ENCODE data around the gene MCF2L.

MCF2L gene

DNA sequence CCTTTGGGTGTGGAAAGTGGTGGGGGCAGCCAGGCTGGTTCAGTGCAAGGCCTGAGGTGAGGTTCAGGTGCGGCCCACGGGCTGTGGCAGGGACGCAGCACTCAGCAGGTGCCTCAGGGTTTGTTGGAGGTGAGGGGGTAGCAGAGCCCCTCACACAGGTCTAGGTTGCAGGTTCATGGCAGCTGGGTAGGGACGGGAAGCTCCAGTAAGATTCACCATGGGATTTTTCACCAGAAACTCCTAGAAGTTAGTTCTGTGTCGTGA is 14.0 kb downstream of the MCF2L start:
- DNase-seq, result no peak

DNA sequence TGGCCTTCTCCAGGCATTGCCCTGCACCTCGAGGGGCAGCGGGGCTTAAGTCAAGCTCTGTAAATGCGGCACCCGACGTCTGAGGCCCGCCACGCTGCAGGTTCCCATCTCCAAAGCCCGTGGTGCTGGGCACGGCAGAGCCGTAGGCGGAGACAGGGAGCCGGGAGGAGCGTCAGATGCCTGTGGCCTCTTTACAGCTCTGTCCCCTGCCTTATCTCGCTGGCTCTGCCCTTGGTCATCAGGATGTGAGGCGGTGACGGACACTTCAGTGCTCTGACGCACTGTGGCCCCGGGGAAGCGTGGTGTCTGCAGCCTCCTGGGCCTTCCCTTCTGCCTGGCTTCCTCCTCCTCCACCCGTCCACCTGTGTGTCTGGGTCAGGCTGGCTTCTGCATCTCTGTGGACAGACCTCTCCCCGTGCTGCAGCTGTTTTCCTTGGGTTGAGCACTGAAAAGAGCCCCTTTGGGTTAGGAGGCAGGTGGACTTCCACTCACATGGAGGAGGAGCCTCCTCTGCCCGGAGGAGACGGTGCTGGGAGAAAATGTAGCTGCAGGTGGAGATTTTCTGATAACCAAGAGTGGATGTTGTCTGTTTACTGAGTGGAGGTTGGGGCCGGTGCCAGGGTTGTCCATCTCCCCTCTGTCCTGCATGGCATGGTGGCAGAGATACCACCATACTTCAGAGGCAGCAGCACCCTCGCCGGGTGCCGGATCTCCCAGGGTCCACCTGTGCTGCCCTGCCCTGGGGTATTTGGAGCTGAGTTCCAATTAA is 14.6 kb downstream of the MCF2L start:
- no peak for DNase-seq

DNA sequence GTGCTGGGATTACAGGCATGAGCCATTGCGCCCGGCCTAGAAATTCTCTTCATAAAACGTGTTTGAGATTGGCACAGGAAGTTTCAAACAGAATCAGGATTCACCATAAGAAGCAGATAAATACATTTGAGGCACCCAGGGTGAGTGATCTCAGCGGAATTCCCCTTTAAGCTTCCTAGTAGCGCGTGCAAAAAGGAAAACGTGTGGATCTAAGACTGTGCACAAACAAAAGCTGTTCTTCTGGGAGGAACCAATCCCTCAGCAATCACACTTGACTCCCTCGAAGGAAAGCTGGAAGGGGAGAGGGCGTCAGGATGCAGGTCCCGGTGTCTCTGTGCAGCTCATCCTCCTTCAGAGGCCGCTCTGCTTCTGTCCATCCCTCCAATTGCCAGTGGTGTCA is 15.5 kb downstream of the MCF2L start:
- DNase-seq, result no peak

DNA sequence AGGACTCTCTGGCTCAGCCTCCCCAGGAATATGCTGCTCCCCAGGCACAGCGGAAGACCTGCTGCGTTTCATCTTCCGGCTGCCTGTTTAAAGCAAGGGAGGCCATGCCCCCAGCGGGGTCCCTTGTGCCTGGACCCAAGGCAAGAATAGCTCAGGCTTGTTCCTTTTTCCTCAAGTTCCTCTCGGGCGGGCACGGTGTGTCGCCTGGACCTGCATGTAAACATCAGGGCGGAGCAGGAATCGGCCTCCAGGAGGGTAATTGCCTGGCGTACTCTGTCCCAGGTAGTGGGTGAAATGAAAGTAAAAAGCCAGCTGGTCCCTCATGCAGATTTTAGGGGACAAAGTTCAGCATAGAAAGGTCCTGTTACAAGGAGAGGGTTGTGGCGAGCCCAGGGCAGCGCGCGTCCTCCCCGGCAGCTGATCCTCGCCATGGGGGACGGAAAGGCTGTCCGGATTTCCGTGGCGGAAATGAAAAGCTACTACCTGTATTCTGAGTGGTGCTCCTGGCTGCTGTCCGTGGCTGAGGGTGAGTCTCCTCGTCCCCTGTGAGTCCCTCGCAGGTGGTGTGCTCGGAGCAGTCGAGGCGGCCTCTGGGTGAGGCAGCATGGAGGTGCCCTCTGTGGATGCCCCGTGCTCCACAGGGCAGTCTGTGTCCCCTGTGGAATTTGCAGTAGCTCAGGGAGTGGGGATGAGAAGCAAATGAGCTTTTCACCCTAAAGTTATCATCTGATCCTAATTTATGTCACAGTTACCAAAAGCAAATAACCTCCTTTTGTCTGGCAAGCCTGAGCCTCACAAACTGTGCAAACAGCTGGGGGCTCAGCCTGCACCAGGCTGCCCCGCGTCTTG is 16.2 kb downstream of the MCF2L start:
- DNase-seq, result no peak

DNA sequence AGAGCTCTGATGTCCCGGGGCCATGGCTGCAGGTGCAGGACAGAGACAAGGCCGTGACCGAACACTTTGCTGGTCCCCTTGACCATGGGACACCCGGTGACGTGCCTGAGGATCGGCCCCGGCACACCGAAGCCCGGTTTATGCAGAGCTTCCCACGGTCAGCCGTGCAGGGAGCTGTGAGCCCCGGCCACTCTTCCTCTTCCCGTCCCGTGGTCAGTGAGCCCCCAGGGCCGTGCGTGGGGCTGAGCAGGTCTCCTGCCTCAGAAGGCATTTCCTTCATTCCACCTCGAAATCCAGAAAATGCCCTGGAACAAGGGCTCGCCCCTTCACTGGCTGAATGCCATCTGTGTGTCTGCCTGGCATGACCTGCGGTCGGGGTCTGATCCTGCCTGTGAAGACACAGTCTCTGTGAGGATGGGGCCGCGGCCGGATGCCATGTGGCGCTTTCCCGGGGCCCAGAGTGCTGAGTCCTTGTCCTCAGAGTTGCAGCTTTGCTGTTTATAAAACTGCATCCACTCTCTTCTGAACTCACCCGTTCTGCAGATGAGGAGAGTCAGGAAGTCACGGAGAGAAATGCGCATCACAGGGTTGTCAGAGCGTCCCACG is 16.9 kb downstream of the MCF2L start:
- DNase-seq, result no peak

DNA sequence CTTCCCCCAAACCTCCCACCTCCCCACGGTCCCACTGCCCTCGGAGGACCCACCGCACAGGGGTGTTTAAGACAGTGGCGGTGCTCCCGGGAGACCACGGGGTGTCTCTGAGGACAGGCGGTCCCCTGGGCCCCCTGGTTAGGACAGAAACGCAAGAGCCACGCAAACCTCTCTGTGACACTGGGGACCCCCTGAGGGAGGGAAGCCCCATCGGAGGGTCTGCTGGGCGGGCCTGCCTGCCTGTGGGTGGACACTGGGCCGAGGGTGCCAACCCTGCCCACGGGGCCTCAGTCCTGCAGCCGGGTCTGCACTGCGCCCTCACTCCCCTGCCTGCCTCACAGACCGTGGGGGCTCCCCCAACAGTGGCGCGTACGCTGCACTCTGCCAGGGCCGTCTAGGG is 17.5 kb downstream of the MCF2L start:
- DNase-seq, result no peak

DNA sequence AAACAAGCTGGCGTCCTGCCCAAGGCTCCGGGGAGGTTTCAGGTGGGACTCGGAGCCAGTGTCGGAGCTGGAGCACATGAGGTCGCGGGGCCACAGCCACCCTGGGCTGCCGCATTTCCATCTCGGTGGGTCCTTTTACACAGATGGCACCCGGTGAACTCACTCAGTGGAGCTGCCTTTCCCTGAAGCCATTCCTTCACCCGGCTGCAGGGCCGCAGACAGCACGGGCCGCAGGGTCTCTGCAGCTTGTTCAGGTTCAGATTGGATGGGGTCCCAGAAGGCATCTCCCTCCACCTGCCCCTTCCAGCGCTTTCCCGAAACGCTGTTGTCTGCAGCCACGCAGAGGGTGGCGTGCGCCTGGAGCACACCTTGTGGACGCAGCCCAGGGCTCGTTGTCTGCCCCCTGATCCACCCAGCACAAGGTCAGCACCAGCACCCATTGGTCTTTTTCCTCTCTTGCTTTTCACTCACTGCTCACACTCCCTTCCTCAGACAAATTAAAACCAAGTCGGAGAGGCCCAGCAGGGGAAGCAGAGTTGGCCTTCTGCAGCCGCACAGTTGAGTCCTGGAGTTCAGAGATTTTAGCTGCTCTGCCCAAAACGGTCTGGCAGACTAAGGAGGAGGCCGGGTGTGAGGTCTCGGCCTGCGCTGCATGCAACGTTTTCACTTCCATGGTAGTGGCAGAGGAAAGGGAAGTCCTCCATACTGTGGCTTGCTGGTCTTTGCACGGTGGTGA is 18.1 kb downstream of the MCF2L start:
- no peak for DNase-seq

DNA sequence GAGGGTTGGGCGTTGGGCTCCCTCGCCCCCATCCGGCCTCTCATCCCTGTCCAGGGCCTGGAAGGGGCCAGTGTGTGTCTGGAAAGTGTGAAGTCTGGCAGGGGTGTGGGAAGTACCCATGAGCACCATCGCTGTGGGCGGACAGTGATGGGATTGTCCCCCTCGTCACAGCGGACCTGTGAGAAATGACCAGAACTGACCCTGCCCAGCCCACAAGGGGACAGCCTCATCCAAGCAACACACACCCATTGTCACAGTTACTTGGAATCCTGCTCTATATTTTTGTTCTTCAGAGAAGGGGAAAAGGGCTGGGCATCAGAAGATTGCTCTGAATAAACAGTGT is 18.6 kb downstream of the MCF2L start:
- no peak for DNase-seq

DNA sequence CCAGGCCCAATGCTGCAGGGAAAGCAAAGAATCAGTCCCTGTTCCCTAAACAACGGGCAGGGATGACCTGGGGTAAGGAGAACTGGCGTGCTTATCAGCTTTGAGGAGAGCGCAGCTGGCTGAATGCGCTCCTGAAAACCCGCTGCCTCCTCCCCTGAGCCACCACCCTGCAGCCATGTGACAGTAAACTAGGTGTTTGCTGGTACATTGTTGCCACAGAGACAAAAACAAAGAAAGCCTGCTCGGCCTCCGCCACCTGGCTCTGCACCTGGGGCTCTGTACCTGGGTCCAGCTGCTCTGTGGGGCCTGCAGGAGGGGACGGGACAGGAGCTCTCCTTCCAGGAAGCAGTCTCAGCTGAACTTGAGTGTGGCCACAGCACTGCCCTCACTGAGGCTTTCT is 21.8 kb downstream of the MCF2L start:
- no peak for DNase-seq

DNA sequence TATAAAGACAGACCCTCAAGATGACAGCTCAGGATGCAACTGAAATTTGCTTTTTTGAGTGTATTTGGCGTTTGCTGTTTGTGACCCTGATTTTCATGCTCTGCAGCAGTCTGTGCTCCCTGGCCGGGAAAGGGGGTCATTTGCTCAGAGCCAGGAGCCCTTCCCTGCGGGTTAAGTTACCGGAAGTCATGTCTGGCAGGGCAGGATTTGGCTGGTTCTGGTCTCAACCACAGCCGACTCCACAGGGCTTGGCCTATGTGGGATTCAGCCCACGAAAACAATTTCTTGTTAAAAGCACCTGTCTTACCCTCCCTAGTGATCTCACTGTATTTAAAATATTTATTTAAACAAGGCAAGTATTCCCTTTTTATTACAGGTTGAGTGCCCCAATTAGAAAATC is 22.6 kb downstream of the MCF2L start:
- DNase-seq, result no peak

DNA sequence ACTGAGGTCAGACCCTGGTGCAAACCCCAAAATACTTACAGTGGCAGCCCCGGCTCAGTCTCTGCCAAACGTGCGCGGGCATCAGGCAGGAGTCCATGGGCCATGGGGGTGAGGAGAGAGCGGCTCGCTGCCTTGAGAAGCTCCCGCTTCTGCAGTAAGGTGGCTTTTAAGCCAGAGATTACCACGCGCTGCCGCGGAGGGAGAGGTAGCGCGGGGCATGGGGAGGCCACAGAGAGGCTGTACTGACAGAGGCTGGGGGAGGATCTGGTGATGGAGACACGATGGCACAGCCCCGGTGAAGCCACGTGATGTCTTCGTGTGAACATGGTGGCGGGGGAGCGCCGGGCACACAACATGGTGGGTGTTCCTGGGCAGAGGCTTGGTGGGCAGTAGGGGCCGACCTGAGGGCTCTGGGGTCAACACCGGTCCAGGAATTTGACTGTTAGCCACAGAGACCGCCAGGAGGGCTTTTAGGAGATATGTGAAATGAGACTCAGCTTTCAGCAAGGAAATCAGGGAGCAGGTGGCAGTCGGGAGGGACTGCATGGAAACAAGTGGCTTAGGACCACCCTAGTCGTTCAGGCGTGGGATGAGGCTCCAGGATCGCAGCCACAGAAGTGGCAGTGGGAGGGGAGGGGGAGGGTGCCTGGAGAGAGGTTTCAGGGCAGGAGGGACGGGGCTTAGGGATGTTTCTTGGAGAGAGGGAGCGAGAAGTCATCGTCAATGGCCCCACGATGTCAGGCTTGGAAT is 24.1 kb downstream of the MCF2L start:
- DNase-seq, result no peak

DNA sequence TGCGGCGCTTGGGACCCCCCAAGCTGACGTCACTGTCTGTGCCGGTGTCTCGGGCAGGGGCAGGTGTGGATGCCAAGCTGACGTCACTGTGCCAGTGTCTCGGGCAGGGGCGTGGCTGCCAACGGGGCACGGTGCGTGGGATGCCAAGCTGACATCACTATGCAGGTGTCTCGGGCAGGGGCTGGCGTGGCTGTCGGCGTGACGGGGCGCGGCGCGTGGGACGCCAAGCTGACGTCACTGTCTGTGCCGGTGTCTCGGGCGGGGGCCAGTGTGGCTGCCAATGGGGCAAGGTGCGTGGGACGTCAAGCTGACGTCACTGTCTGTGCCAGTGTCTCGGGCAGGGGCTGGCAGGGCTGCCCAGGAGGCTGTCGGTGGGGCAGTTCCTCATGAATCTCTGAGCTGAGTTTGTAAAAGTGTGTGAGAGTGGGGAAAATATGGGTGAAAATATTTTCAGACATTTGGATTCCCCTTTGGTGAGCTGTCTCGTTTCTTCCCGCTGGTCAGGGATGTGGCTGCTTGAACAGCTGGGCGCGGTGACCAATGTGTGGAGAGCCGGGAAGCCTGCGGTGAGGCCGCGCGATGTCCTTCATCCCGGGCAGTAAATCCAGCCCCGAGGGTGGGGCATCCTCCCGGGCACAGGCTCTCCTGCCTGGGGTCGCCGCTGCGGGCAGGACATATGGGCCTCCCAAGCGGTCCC is 25.2 kb downstream of the MCF2L start:
- no peak for DNase-seq

DNA sequence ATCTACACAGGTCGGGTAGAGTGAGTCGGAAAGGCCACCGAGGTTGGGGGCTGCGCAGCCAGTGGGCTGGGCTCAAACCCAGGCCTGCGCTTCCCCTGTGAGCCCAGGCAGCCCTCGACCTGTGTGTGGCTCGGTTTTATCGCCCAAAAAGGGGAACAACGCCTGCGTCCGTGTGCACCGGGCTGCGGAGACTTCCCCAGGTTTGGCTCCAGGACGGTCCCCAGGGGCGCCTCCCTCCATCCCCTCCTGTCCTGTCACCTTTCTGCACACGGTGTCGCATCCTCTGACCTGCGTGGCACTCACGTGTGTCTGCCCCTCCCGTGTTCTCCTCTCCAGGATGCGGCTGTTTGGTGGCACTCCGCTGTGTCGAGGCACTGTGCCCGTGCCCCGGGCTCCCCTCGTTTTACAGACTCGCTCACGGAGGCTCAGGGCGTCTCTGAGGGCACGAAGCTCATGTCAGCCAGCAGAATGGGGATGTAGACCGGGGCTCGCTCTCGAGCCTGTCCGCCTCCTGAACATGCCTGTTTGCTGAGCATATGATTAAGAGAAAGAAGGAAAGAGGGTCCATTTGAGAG is 25.9 kb downstream of the MCF2L start:
- no peak for DNase-seq

DNA sequence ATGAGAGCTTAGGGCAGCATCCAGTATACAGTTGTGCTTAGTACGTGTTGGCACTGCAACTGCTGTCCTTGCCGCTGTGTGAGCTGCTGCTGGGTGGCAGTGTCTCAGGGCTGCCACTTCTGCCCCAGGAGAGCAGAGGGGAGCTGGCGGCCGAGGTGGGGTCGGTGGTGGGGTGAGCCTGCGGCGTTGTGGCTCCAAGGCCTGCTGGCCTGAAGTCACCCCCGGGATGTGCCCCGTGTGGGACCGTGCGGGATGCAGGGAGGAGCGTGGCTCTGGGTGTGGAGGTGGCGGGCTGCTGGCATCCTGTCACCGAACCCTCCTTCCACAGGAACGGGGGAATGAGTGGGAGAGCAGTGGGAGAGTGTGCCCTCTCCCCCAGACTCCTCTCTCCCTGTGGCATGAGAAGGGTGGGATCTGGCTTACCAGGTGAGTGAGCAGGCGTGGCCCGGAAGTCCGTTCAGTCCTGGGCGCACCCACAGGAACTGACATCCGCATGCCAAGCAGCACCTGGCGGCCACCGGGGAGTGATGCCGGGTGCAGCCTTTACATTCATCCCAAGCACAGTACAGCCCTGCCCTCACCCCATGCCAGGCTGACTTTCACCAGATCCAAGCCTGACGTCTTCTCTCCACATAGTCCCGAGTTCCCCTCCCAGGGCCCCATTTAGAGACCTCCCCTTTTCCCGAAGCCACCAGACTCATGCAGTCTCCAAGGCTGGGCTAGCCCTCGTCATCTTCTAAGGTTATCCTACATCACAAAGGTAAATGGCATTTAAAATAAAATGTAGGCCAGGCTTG is 26.6 kb downstream of the MCF2L start:
- DNase-seq, result no peak

DNA sequence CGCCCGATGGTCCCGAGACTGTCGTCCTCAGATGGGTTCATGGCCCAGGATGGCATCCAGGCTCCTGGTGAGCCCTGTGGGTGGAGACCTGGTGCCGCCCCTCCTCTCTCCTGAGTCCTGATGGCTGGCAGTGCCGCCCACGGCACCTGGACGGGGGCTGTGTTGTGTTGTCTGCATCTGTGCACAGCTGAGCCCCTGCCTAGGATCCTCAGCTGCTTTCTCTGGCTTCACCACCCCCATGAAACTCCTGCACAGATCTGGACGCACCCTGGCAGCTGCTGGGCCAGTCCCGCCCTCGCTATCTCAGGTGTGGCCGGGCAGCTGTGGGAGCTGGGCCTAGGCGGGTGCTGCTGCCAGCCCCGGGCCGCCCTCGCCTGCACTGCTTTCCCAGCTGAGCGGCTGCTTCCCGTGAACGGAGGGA is 27.7 kb downstream of the MCF2L start:
- DNase-seq, result no peak

DNA sequence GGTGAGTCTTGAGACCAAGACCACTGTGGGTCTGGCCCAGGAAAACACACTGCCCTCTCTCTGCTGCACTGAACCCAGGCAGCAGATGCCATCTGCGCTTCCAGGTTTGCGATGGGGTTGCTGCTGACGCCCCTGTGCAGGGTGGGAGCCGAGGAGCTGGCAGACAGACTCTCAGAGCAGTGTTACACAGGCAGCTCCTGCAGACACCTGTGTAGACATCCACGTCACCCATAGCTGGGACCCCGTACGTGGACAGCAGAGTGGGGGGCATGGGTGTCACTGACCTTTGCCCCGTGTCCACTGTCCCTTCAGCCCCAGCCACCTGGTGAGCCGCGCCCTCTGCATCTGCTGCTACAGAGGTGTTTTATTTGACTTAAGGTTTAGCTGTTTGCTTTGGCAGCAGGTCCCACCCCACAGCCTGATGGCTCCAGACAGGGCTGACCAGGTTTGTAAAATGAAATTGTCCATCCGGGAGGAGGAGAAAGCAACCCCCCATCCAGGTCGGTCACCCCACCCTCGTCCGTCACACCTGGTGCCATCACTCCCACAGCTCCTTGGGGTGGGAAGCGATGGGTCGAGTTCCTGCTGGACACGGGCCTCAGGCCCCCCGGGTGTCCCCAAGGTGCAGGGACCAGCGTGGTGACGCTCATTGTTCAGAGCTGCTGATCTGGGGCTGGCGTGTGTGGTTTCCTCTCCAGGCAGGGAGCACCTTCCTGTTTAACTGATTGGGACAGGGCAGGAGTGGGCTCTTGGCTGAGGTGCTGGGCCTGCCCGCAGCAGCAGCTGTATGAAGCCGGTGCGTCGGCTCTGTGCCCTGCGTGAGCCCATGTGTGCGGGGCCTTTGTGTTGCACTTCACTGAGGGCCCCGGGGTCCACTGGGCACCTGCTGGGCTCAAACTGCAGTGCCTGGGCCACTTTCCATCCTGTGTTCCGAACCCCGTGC is 28.4 kb downstream of the MCF2L start:
- no peak for DNase-seq

DNA sequence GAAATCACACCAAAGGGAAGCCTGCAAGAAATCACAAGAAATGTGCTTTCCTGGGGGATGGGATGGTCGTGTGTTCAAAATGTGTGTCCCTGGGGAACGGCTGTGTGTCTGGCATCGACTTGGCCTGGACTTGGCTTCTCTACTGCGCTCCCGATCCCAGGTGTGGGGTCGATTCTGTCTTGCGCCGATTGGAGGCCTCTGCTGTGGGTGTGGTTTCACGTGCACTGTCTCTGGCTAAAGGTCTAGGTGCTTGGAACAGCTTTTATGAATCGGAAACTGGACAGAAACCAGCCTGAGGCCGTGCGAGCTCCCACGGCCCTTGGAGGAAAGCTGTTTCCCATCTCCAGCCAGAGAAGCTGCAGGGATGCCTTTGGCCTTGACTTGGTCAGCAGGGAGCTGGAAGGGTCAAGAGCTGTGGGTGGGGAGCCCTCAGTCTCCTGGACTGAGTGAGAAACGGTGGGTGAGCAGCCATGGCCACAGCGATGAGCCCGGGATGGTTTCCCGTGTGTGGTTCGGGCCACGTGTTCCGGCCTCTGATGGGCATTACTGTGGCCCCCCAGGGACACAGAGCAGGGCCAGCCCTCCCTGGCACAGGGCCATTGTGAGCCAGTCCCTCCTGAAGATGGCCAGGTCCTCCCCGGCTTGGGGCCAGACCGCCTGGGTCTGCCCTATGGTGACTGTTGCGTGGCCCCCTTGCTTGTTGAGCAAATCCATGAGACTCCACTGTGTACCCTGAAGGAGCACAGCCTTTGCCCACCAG is 29.7 kb downstream of the MCF2L start:
- no peak for DNase-seq

DNA sequence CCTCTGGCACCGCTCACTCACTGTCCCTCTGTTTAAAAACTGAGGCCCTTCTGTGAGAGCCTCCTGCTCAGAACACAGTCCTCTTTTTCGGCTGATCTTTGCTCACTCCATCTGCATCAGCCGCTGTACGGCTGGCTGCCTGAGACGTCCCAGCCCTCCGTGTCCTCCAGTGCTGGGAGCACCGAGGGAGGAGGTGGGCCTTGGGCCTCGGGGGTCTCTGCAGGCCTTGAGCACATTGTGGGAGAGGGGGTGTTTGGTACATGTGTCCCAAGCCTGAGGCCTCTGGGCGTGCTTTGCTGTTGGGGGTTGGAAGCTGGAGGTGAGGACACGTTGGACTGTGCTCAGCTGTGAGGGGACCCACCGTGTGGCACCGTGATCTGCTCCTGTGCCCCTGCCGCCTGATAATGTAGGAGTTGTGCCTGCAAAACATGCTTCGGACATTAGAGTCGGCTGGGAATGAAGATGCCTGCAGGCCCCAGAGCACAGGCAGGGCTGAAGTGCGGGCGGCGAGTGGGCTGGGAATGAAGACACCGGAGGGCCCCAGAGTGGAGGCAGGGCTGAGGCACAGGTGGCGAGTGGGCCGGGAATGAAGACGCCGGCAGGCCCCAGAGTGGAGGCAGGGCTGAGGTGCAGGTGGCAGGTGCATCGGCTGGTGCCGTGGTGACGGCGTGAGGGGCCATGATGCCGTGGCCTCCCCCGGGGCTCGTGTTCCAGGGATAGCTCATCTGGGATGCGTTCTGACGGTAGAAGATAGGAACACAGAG is 30.6 kb downstream of the MCF2L start:
- DNase-seq, result no peak

Data from NCI-H524 treated with DMSO at 0.1 percent for 48 hours (cell line).